Fibroblast of pulmonary artery (primary cell): ENCODE results near the gene KRT8.

ENCODE experiments used
- DNase-seq: peaks from one replicate; pipeline ENCODE4 v3.0.0-alpha.2; 2010; ENCODE audit warnings: low read depth
- H3K4me3 ChIP-seq: replicated peaks from 2 replicates; pipeline ENCODE4 v1.5.1; 2011; ENCODE audit warnings: low read depth, mild to moderate bottlenecking, control low read depth, low read length, moderate library complexity
- CTCF ChIP-seq: IDR thresholded peaks from 2 replicates; pipeline ENCODE4 v1.5.1; 2011; ENCODE audit warnings: mild to moderate bottlenecking, control low read depth, low read length, inconsistent platforms; ENCODE audit errors: missing control alignments

Gene KRT8

GRCh38 chr12:52873832-52874572 is 30.9 kb downstream of the KRT8 start:
- H3K4me3 ChIP-seq, result peak overlapping the region; percentile 37
- no peak for TF ChIP-seq CTCF
- peak; percentile 88 for DNase-seq

GRCh38 chr12:52873513-52873831 is 31.4 kb downstream of the KRT8 start:
- H3K4me3 ChIP-seq, result no peak overlapping the region
- TF ChIP-seq CTCF, result no peak
- no peak for DNase-seq

DNA sequence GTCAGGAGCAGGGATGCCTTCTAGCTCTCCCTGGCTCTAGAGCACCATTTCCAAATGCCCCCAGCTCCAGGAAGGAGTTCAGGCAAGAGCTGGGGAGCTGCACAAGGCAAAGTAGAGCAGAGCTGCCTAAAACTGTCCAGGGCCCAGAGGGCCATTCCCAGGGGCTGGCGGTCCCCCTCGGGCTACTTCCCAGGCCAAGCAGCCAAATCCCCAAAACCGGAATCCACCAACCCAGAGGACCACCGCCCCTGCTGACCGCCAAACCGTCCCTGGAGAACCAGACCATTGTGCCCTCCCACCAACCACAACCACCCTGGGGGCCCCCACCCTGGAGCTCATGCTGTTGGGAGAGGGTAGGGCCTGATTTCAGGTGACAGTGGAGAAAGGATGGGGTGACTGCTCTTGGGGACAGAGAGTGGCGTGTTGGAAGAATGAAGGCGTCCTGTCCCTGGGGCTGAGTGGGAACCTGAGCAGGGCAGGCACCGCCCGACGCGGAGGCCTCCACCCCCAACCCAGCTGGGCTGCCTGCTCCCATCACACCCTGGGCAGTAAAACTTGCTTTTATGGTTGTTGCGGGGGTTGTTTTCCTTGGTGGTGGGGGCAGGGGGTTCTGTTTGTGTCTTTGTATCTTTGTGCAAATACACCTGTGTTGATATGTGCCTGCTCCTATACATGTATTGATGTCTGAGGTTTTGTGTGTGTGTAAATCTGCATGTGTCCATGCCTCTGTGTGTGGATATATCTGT is 32.1 kb downstream of the KRT8 start:
- no peak overlapping the region for H3K4me3 ChIP-seq
- DNase-seq, result no peak
- no peak for TF ChIP-seq CTCF

- no peak for TF ChIP-seq CTCF
- H3K4me3 ChIP-seq, result no peak overlapping the region
- peak; percentile 66 for DNase-seq
Measured at GRCh38 chr12:52871291-52872039, 33.4 kb downstream of the KRT8 start.

DNA sequence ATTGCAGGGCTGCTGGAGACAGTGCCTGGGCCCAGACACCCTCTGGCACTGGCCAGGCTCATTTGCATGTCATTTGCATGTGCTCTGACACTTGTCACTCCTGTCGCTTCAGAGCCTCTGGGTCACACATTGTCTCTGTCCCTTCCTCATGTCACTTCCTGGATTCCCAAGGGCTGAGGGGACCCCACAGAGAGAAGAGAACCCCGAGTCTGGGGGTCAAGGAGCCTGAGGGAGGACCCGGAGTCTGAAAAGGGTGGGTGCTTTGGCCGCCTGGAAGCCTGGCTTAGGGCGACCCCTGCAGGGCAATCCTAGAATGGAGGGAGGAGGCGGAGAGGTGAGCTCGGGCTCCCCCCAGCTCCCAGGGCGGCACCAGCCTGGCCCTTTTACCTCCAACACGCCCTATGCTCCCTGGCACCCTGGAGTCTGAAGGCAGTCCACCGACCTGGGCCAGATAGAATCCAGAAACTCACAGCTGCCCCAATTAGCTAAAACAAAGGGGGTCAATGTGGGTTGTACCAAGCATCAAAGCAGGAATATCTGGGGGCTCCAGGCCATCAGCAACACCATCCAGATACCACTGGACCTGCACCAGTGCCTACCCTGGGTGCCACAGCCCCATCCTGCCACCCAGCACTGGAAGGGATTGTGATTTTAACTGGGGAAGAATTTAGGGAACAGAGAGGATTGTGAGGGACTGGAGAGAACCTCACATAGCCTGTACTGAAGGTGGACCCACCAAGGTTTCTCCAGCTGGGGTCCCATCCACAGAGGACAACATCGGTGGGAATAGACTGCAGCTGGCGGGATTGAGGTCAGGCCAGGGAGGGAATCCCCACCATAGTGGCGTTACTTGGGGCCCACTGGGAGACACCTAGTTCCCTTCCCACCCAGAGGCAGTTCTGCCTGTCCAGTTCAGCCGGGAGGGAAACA is 34.2 kb downstream of the KRT8 start:
- peak; percentile 73 for TF ChIP-seq CTCF
- DNase-seq, result peak; percentile 40
- no peak overlapping the region for H3K4me3 ChIP-seq

DNA sequence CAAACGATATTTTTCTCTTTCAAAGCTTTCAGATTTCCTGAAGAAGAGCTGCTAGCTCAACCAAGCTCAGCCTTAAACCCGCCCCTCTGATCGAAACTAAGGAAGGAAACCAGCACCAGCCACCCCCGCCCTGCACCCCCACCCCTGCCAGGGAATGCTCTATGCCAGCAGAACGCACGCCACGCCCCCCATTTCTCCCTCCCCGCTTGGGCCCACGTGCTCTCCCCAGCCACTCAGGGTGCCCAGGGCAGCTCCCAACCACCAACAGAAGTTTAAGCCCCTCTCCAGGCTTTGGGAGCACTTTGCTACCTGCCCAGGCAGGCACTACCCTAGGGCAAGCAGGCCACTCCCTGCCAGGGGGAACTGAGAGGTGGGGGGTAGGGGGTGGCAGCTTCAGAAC is 37.2 kb downstream of the KRT8 start:
- DNase-seq, result no peak
- TF ChIP-seq CTCF, result no peak
- no peak overlapping the region for H3K4me3 ChIP-seq
